ENCODE measurements around the gene CHCHD5.
"Not testable (repeated sequence)": the region's sequence is repeated elsewhere in the genome, so short reads cannot be mapped to it uniquely, and the experiment has no call there.

Gene CHCHD5

DNA sequence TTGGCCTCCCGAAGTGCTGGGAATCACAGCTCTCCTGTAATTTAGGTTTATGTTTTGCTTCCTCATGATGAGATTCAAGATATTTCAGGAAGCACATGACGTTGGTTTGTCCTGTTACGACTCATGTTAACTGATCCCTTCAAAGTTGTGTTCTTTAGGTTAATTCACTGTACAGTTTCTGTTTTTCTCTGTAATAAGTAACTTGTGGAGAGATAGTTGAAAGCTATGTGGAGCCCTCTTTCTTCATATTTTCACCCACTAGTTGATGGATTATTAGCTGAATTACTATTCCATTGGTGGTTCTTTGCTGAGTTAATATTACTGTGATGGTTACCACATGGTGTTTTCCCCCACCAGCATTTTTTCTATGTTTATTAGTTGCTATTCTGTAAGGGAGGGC is 18.3 kb upstream of the CHCHD5 start:
- H3K27me3 ChIP-seq (ENCODE audit: insufficient read depth, poor library complexity, severe bottlenecking): no peaks in the 10 kb centered on the region
- H3K4me3 ChIP-seq (replicated peaks; ENCODE audit: insufficient read depth, low read length): no peak overlapping the region
- H3K27ac ChIP-seq (replicated peaks): no peak overlapping the region
- DNase-seq (ENCODE audit: low read depth in 1 of 2, low spot score in 1 of 2): no peak
- TF ChIP-seq, protein P1, sequence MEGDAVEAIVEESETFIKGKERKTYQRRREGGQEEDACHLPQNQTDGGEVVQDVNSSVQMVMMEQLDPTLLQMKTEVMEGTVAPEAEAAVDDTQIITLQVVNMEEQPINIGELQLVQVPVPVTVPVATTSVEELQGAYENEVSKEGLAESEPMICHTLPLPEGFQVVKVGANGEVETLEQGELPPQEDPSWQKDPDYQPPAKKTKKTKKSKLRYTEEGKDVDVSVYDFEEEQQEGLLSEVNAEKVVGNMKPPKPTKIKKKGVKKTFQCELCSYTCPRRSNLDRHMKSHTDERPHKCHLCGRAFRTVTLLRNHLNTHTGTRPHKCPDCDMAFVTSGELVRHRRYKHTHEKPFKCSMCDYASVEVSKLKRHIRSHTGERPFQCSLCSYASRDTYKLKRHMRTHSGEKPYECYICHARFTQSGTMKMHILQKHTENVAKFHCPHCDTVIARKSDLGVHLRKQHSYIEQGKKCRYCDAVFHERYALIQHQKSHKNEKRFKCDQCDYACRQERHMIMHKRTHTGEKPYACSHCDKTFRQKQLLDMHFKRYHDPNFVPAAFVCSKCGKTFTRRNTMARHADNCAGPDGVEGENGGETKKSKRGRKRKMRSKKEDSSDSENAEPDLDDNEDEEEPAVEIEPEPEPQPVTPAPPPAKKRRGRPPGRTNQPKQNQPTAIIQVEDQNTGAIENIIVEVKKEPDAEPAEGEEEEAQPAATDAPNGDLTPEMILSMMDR (IDR thresholded peaks at IDR 0.05; ENCODE audit: insufficient read depth, low read length): no peak
- TF ChIP-seq, protein P2, sequence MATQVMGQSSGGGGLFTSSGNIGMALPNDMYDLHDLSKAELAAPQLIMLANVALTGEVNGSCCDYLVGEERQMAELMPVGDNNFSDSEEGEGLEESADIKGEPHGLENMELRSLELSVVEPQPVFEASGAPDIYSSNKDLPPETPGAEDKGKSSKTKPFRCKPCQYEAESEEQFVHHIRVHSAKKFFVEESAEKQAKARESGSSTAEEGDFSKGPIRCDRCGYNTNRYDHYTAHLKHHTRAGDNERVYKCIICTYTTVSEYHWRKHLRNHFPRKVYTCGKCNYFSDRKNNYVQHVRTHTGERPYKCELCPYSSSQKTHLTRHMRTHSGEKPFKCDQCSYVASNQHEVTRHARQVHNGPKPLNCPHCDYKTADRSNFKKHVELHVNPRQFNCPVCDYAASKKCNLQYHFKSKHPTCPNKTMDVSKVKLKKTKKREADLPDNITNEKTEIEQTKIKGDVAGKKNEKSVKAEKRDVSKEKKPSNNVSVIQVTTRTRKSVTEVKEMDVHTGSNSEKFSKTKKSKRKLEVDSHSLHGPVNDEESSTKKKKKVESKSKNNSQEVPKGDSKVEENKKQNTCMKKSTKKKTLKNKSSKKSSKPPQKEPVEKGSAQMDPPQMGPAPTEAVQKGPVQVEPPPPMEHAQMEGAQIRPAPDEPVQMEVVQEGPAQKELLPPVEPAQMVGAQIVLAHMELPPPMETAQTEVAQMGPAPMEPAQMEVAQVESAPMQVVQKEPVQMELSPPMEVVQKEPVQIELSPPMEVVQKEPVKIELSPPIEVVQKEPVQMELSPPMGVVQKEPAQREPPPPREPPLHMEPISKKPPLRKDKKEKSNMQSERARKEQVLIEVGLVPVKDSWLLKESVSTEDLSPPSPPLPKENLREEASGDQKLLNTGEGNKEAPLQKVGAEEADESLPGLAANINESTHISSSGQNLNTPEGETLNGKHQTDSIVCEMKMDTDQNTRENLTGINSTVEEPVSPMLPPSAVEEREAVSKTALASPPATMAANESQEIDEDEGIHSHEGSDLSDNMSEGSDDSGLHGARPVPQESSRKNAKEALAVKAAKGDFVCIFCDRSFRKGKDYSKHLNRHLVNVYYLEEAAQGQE (IDR thresholded peaks at IDR 0.05; ENCODE audit: insufficient replicate concordance, low read depth): no peak
- TF ChIP-seq POLR2AphosphoS5 (IDR thresholded peaks at IDR 0.05; ENCODE audit: low read depth): no peak
- no peak for TF ChIP-seq SPI1 (IDR thresholded peaks at IDR 0.05; ENCODE audit: borderline replicate concordance, low read depth)
- TF ChIP-seq GABPA (IDR thresholded peaks at IDR 0.05; ENCODE audit: low read depth): no peak

DNA sequence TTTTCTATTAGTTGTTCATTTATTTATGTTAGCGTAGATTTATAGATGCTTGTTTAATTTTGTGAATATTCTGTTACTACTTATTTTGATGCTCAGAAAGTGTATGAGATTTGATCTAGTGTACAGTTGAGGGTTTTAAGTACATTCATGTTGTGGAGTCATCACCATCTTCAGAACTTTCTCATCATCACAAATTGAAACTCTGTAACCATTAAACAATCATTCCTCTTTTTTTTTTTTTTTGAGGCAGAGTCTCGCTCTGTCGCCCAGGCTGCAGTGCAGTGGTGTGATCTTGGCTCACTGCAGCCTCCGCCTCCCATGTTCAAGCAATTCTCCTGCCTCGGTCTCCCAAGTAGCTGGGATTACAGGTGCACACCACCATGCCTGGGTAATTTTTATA is 17.9 kb upstream of the CHCHD5 start:
- not testable (repeated sequence) for H3K27me3 ChIP-seq (ENCODE audit: insufficient read depth, poor library complexity, severe bottlenecking); H3K4me3 ChIP-seq (replicated peaks; ENCODE audit: insufficient read depth, low read length); H3K27ac ChIP-seq (replicated peaks); DNase-seq (ENCODE audit: low read depth in 1 of 2, low spot score in 1 of 2)

DNA sequence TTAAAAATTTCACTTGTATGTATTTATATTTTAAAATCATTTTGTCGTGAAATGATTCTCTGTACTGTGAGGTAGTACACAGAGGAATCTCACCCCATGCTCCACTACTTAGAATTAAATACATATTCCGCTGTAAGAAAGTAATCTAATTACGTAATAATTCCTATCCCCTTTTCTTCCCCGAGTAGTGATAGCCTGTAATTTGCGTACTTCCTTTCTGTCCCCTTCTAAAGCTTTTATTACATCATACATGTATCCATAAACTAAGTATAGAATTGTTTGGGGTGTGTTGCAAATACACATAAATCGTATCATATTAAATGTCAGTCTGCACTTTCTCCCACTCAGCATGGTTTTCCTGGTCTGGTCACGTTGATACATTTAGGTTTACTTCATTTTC is 12.4 kb upstream of the CHCHD5 start:
- no peak for DNase-seq (ENCODE audit: low read depth in 1 of 2, low spot score in 1 of 2)
- no peak for TF ChIP-seq SPI1 (IDR thresholded peaks at IDR 0.05; ENCODE audit: borderline replicate concordance, low read depth)
- TF ChIP-seq, protein P1 (IDR thresholded peaks at IDR 0.05; ENCODE audit: insufficient read depth, low read length): no peak
- no peaks in the 10 kb centered on the region for H3K27me3 ChIP-seq (ENCODE audit: insufficient read depth, poor library complexity, severe bottlenecking)
- no peak overlapping the region for H3K27ac ChIP-seq (replicated peaks)
- H3K4me3 ChIP-seq (replicated peaks; ENCODE audit: insufficient read depth, low read length): no peak overlapping the region

DNA sequence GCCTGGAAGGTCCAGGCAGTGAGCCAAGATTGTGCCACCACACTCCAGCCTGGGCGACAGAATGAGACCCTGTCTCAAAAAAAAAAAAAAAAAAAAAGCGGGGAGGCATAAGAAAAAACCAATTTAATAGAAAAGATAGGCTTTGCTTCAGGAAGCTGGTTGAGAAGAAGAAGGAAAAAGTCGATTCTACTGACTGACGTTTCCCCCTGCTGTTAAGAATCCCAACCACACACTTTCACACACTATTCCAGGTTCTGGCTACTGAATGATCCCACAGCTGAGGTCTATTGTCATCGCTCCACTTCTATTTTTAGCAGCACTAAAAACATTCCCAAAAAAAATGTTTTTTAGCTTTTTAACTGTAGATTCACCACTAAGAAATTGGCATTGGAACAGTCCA is 6.7 kb upstream of the CHCHD5 start:
- TF ChIP-seq SPI1 (IDR thresholded peaks at IDR 0.05; ENCODE audit: borderline replicate concordance, low read depth) (no peak), GABPA (IDR thresholded peaks at IDR 0.05; ENCODE audit: low read depth) (no peak), POLR2AphosphoS5 (IDR thresholded peaks at IDR 0.05; ENCODE audit: low read depth) (no peak)
- TF ChIP-seq, protein P2 (IDR thresholded peaks at IDR 0.05; ENCODE audit: insufficient replicate concordance, low read depth): no peak
- TF ChIP-seq, protein P1 (IDR thresholded peaks at IDR 0.05; ENCODE audit: insufficient read depth, low read length): no peak
- no peak for DNase-seq (ENCODE audit: low read depth in 1 of 2, low spot score in 1 of 2)
- no peak overlapping the region for H3K27ac ChIP-seq (replicated peaks)

More for the DNA sequence above, 6.7 kb upstream of the CHCHD5 start:
- Histone ChIP-seq H3K4me3 (replicated peaks; ENCODE audit: insufficient read depth, low read length) (no peak overlapping the region), H3K27me3 (ENCODE audit: insufficient read depth, poor library complexity, severe bottlenecking) (no peaks in the 10 kb centered on the region)
